ENCODE measurements around the gene VNN1.
"Not testable (repeated sequence)": the region's sequence is repeated elsewhere in the genome, so short reads cannot be mapped to it uniquely, and the experiment has no call there.

Gene VNN1

GRCh38 chr6:132719736-132720448, 6.0 kb upstream of the VNN1 start:
- DNase-seq, result no peak

- no peak for DNase-seq
These were observed 2.2 kb upstream of the VNN1 start for GRCh38 chr6:132715881-132716637.

- no peak for DNase-seq
These were observed 1.3 kb upstream of the VNN1 start for GRCh38 chr6:132715204-132715603.

- no peak for DNase-seq
These were observed 305 bp upstream of the VNN1 start for GRCh38 chr6:132714160-132714559.

GRCh38 chr6:132712366-132712765, 1.5 kb downstream of the VNN1 start:
- no peak for DNase-seq

GRCh38 chr6:132708771-132709170, 5.1 kb downstream of the VNN1 start:
- no peak for DNase-seq

- no peak for DNase-seq
These were observed 5.9 kb downstream of the VNN1 start for GRCh38 chr6:132708002-132708401.

- DNase-seq, result not testable (repeated sequence)
These were observed 7.1 kb downstream of the VNN1 start for GRCh38 chr6:132706756-132707155.

GRCh38 chr6:132703936-132704335, 9.9 kb downstream of the VNN1 start:
- no peak for DNase-seq

GRCh38 chr6:132698608-132699007, 15.2 kb downstream of the VNN1 start:
- no peak for DNase-seq

- no peak for DNase-seq
These were observed 18.1 kb downstream of the VNN1 start for GRCh38 chr6:132695773-132696172.

GRCh38 chr6:132693478-132693877, 20.4 kb downstream of the VNN1 start:
- no peak for DNase-seq

GRCh38 chr6:132690678-132691077, 23.2 kb downstream of the VNN1 start:
- DNase-seq, result no peak

- DNase-seq, result no peak
These were observed 26.5 kb downstream of the VNN1 start for GRCh38 chr6:132687306-132687705.

- no peak for DNase-seq
These were observed 27.3 kb downstream of the VNN1 start for GRCh38 chr6:132686531-132686930.

GRCh38 chr6:132685009-132685408, 28.8 kb downstream of the VNN1 start:
- no peak for DNase-seq

GRCh38 chr6:132684272-132684671, 29.6 kb downstream of the VNN1 start:
- DNase-seq, result no peak

- no peak for DNase-seq
These were observed 30.3 kb downstream of the VNN1 start for GRCh38 chr6:132683543-132683942.

GRCh38 chr6:132679094-132679493, 34.8 kb downstream of the VNN1 start:
- DNase-seq, result not testable (repeated sequence)

GRCh38 chr6:132675749-132676148, 38.1 kb downstream of the VNN1 start:
- no peak for DNase-seq

GRCh38 chr6:132675002-132675401, 38.9 kb downstream of the VNN1 start:
- DNase-seq, result no peak

GRCh38 chr6:132673376-132674094, 40.3 kb downstream of the VNN1 start:
- DNase-seq, result no peak

GRCh38 chr6:132671295-132671694, 42.6 kb downstream of the VNN1 start:
- DNase-seq, result no peak
